Large intestine (tissue), 12 donors: ENCODE measurements around the gene VCX2. TPM values are rescaled to one million over a fixed set of nuclear protein-coding genes. Genes with fewer than 3 reads are reported as not detected.
"Not testable (repeated sequence)": the region's sequence is repeated elsewhere in the genome, so short reads cannot be mapped to it uniquely, and the experiment has no call there.

ENCODE experiments used
- DNase-seq, 2 donors: peaks; one replicate each; pipeline versions ENCODE4 v3.0.0 to v3.0.0-alpha.2; 2013
- H3K27ac ChIP-seq: one replicate; pipeline ENCODE4 v1.5.1; 2013; ENCODE audit warnings: low read length
- H3K27me3 ChIP-seq: 2 replicates; pipeline ENCODE4 v1.6.1; 2013; ENCODE audit warnings: low read length; ENCODE audit not compliant: control insufficient read depth, insufficient read depth
- H3K36me3 ChIP-seq: 2 replicates; pipeline ENCODE4 v1.6.1; 2013; ENCODE audit warnings: low read length; ENCODE audit not compliant: control insufficient read depth, insufficient read depth
- H3K4me1 ChIP-seq: one replicate; pipeline ENCODE4 v1.6.1; 2013; ENCODE audit warnings: low read length; ENCODE audit not compliant: control insufficient read depth, insufficient read depth
- H3K4me3 ChIP-seq: one replicate; pipeline ENCODE4 v1.5.1; 2013; ENCODE audit warnings: low read length
- H3K9me3 ChIP-seq: one replicate; pipeline ENCODE4 v1.6.1; 2013; ENCODE audit warnings: mild to moderate bottlenecking, low read depth, low read length, moderate library complexity; ENCODE audit not compliant: control insufficient read depth
- WGBS: methylation state at CpG from one replicate; pipeline ENCODE4 v1.1.5; 2013; ENCODE audit warnings: low lambda C conversion rate; ENCODE audit not compliant: insufficient coverage; 5-methylcytosine and 5-hydroxymethylcytosine counted together
- long read RNA-seq, 11 donors: transcript quantifications; one replicate each; lab custom pipeline, GENCODE V29; 2026
- polyA plus RNA-seq: library from polyadenylated mRNA; unstranded; fragments of 120-200 nt; gene quantifications from one replicate; pipeline ENCODE4 v1.2.1, GENCODE V29; 2013

The VCX2 gene
- not detected for polyA plus RNA-seq
- long read RNA-seq, donor 1 = 0 reads
- long read RNA-seq, donor 2 = 0 reads
- long read RNA-seq, donor 3 = 0 reads
- long read RNA-seq, donor 4 = 0 reads
- long read RNA-seq, donor 5 = 0 reads
- long read RNA-seq, donor 6 = 0 reads
- long read RNA-seq, donor 7 = 0 reads
- long read RNA-seq, donor 8 = 0 reads
- long read RNA-seq, donor 9 = 0 reads
- long read RNA-seq, donor 10 = 0 reads
- long read RNA-seq, donor 11 = 0 reads

- DNase-seq, H3K36me3 ChIP-seq, H3K4me3 ChIP-seq, H3K27ac ChIP-seq, H3K4me1 ChIP-seq, H3K27me3 ChIP-seq, H3K9me3 ChIP-seq: not testable (repeated sequence)
- no CpG with 5 or more reads among the region's 3 CpGs for WGBS
Measured at GRCh38 chrX:8171169-8171568, at the start of gene VCX2. Gene VCX2 (minus strand): TSS chrX:8171267. CDS start chrX:8170643, 624 bp downstream.

DNA sequence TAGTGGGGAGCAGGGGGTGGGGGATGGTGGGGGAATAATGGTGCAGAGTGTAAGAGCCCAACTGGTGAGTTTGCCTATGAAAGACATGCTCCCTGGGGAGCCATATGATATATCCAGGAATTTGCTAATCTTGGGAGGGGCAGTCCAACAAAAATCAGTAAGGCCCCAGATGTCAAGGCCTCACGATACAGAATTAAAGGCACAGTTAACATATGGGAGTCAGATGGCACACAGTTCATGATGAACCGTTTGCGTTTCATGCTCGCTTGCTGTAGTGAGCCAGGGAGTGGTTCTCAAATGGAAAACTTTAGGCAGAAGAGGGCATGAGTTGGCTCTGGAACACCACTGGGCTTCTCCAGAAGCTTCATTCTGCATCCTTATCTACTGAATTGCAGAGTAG, 33.9 kb upstream of the VCX2 start:
- no peaks in the 10 kb centered on the region for H3K36me3 ChIP-seq

DNA sequence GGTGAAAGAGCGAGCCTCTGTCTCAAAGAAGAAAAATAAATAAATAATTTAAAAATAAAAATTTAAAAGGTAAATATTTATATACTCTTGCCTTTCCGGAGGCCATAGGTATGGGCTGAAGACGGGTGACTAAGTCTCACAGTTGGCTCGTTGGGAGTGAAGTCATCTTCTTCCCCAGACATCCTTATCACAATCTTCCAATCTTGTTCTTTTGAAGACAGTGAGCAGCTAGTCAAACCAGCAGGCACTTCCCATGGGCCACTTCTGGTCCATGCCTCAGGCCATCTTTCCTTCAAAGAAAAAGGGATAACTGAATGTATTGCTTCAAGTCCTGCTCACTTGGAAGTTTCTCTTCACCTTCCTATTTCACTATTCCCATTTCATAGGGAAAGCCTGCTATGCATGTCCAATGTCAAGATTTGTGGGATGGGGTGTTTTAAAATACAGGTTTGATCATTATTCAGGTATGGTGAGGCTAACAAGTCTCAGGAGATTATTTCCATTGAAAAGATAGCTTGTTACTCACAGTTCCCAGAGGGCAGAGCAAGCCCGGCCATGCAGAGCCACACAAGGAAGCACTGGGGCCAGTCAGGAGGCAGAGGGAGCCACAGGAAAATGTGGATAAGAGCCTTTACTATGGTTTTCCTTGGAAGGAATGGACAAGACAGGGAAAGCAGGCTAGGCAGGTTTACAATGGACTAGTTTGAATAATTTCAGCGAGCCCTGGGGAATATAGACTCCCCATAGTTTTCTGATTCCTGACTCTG, 33.3 kb upstream of the VCX2 start:
- Histone ChIP-seq H3K4me1 (no peaks in the 10 kb centered on the region), H3K27ac (no peak overlapping the region), H3K36me3 (no peaks in the 10 kb centered on the region), H3K9me3 (no peaks in the 10 kb centered on the region), H3K4me3 (no peak overlapping the region), H3K27me3 (no peaks in the 10 kb centered on the region)
- DNase-seq = no peak
- WGBS = 50% methylated on average over 2 of the region's 6 CpGs

More for the DNA sequence above, 33.9 kb upstream of the VCX2 start:
- Histone ChIP-seq H3K27ac (no peak overlapping the region), H3K4me3 (no peak overlapping the region), H3K4me1 (no peaks in the 10 kb centered on the region), H3K27me3 (no peaks in the 10 kb centered on the region), H3K9me3 (no peaks in the 10 kb centered on the region)
- no peak for DNase-seq
- WGBS = no CpG with 5 or more reads among the region's 4 CpGs

- Histone ChIP-seq H3K27me3 (no peaks in the 10 kb centered on the region), H3K4me3 (no peak overlapping the region), H3K27ac (no peak overlapping the region), H3K4me1 (no peaks in the 10 kb centered on the region), H3K9me3 (no peaks in the 10 kb centered on the region), H3K36me3 (no peaks in the 10 kb centered on the region)
- DNase-seq = no peak
- 100% methylated on average over 1 of the region's 8 CpGs for WGBS
Measured at GRCh38 chrX:8201896-8202331, 30.8 kb upstream of the VCX2 start.

- Histone ChIP-seq H3K36me3 (no peaks in the 10 kb centered on the region), H3K4me3 (no peak overlapping the region), H3K27me3 (no peaks in the 10 kb centered on the region), H3K27ac (no peak overlapping the region), H3K4me1 (no peaks in the 10 kb centered on the region), H3K9me3 (no peaks in the 10 kb centered on the region)
- no peak for DNase-seq
- no CpG with 5 or more reads among the region's 7 CpGs for WGBS
Measured at GRCh38 chrX:8196776-8197175, 25.7 kb upstream of the VCX2 start.

DNA sequence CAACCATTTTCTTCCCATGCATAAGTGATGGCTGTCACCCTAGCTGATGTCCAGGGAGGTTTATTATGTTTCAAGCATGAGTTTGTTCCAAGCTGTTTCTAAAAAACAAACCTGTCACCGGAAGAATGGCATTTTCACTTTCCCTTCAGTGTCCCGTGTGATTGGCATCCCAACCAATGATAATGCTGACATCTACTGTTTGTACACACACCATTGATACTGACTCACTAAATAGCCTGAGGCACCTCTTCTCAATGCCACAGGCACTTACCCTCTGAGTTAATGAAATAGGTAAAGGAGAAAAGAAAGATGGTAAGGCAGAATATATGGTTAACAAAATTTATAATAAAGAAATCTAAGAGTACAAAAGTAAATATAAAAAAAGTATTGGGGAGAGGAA, 23.1 kb upstream of the VCX2 start:
- no peaks in the 10 kb centered on the region for H3K27me3 ChIP-seq
- no peak overlapping the region for H3K4me3 ChIP-seq
- no peaks in the 10 kb centered on the region for H3K9me3 ChIP-seq
- no CpG with 5 or more reads among the region's 2 CpGs for WGBS
- no peaks in the 10 kb centered on the region for H3K4me1 ChIP-seq
- no peak overlapping the region for H3K27ac ChIP-seq
- no peak for DNase-seq
- H3K36me3 ChIP-seq = no peaks in the 10 kb centered on the region

GRCh38 chrX:8192276-8192675, 21.2 kb upstream of the VCX2 start:
- no peaks in the 10 kb centered on the region for H3K36me3 ChIP-seq
- DNase-seq = no peak
- no CpG with 5 or more reads among the region's 2 CpGs for WGBS
- no peaks in the 10 kb centered on the region for H3K27me3 ChIP-seq
- H3K9me3 ChIP-seq = no peaks in the 10 kb centered on the region
- no peaks in the 10 kb centered on the region for H3K4me1 ChIP-seq
- H3K4me3 ChIP-seq = no peak overlapping the region
- no peak overlapping the region for H3K27ac ChIP-seq

- no peak overlapping the region for H3K27ac ChIP-seq
- no peaks in the 10 kb centered on the region for H3K36me3 ChIP-seq
- no CpG with 5 or more reads among the region's 8 CpGs for WGBS
- peak; percentile 49 to 55 for DNase-seq
- no peak overlapping the region for H3K4me3 ChIP-seq
- no peaks in the 10 kb centered on the region for H3K9me3 ChIP-seq
- H3K27me3 ChIP-seq = no peaks in the 10 kb centered on the region
- H3K4me1 ChIP-seq = no peaks in the 10 kb centered on the region
Measured at GRCh38 chrX:8191022-8191421, 20.0 kb upstream of the VCX2 start.

DNA sequence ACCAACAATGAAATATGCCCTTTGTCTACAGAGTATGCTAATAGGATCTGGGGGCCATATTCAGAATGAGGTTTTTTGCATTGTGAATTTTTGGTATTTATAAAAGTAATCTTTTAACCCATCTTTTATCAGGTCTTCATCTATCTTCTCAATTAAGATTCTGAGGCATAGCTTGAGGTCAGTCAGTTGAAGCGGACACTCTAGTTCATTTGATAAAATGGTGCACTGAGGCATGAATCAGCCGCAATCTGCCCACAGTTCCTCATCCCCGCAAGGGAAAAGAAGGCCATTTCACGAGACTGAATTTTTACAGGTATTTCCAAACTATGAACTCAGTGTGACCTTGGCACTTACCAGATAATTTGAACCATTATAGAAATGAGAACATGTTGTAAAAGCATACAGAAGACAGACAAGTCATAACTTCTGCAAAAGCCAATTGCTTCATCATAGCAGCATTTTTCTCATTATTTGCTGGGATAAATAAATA, 19.3 kb upstream of the VCX2 start:
- Histone ChIP-seq H3K4me1 (no peaks in the 10 kb centered on the region), H3K27me3 (no peaks in the 10 kb centered on the region), H3K27ac (no peak overlapping the region), H3K9me3 (no peaks in the 10 kb centered on the region), H3K4me3 (no peak overlapping the region), H3K36me3 (no peaks in the 10 kb centered on the region)
- DNase-seq = peak in 1 of 2 donors; percentile 3
- WGBS = no CpG with 5 or more reads among the region's 4 CpGs

GRCh38 chrX:8189096-8189830, 18.2 kb upstream of the VCX2 start:
- Histone ChIP-seq H3K4me3 (no peak overlapping the region), H3K4me1 (no peaks in the 10 kb centered on the region), H3K9me3 (no peaks in the 10 kb centered on the region), H3K27ac (no peak overlapping the region), H3K27me3 (no peaks in the 10 kb centered on the region), H3K36me3 (no peaks in the 10 kb centered on the region)
- no peak for DNase-seq
- WGBS = 100% methylated on average over 1 of the region's 6 CpGs
